SU-DHL-6 (cell line): ENCODE measurements around the gene C18orf54.

Experiments
- H2AFZ ChIP-seq: fragments of 200-600 bp; sonication (generic); 2 replicates; pipeline ENCODE4 v1.6.1; 2014; ENCODE audit warnings: low read depth, mild to moderate bottlenecking, moderate library complexity, mixed read lengths, antibody characterized with exemption, low read length; ENCODE audit not compliant: severe bottlenecking
- H3F3A ChIP-seq: fragments of 200-600 bp; shearing (Covaris generic); 2 replicates; pipeline ENCODE4 v1.6.0; 2016; ENCODE audit warnings: antibody characterized with exemption, mild to moderate bottlenecking; ENCODE audit not compliant: insufficient read depth
- H3K27ac ChIP-seq: fragments of 200-600 bp; sonication (generic); 2 replicates; pipeline ENCODE4 v1.5.1; 2016; ENCODE audit warnings: low read depth, mild to moderate bottlenecking, low read length, moderate library complexity, mixed read lengths
- H3K27me3 ChIP-seq: fragments of 200-600 bp; sonication (generic), shearing (Covaris generic); 2 replicates; pipeline ENCODE4 v1.6.0; 2014; ENCODE audit warnings: mild to moderate bottlenecking, low read length
- H3K36me3 ChIP-seq: fragments of 200-600 bp; sonication (generic); 2 replicates; pipeline ENCODE4 v1.6.1; 2014; ENCODE audit warnings: mild to moderate bottlenecking, low read length, mixed read lengths
- H3K4me2 ChIP-seq: fragments of 300-600, 200-600 bp; shearing (Covaris generic), sonication (generic); 2 replicates; pipeline ENCODE4 v1.6.0; 2014; ENCODE audit warnings: low read length, low read depth, mild to moderate bottlenecking; ENCODE audit not compliant: poor library complexity, severe bottlenecking
- H3K4me3 ChIP-seq: fragments of 200-600 bp; sonication (generic); 2 replicates; pipeline ENCODE4 v1.5.1; 2014; ENCODE audit warnings: antibody characterized with exemption, low read length, mild to moderate bottlenecking, mixed read lengths; ENCODE audit not compliant: insufficient read depth, poor library complexity, severe bottlenecking
- H3K79me2 ChIP-seq: fragments of 200-600 bp; sonication (generic); 2 replicates; pipeline ENCODE4 v1.6.1; 2014; ENCODE audit warnings: mild to moderate bottlenecking, low read length, moderate library complexity; ENCODE audit not compliant: insufficient read depth
- H3K9ac ChIP-seq: fragments of 200-600 bp; sonication (generic); 2 replicates; pipeline ENCODE4 v1.7.0; 2014; ENCODE audit warnings: mild to moderate bottlenecking, low read length
- H3K9me2 ChIP-seq: fragments of 200-600 bp; sonication (generic); replicated peaks from 2 replicates; pipeline ENCODE4 v1.6.1; 2014; ENCODE audit warnings: low read length; ENCODE audit not compliant: insufficient read depth
- H3K9me3 ChIP-seq: fragments of 200-600 bp; sonication (generic); 2 replicates; pipeline ENCODE4 v1.6.1; 2014; ENCODE audit warnings: low read length, mixed read lengths; ENCODE audit not compliant: insufficient read depth
- H4K20me1 ChIP-seq: fragments of 200-600 bp; sonication (generic); 2 replicates; pipeline ENCODE4 v1.6.1; 2014; ENCODE audit warnings: low read depth, mild to moderate bottlenecking, antibody characterized with exemption, low read length, moderate library complexity, mixed read lengths
- CTCF ChIP-seq: fragments of 200-600 bp; sonication (generic); IDR thresholded peaks from one replicate; pipeline ENCODE4 v1.5.1; 2017; ENCODE audit warnings: antibody characterized with exemption, mild to moderate bottlenecking, low read length, moderate library complexity; ENCODE audit not compliant: insufficient read depth, poor library complexity, severe bottlenecking
- EZH2phosphoT487 ChIP-seq: fragments of 200-600 bp; sonication (generic), shearing (Covaris generic); conservative IDR thresholded peaks from 2 replicates; pipeline ENCODE4 v1.6.1; 2018; ENCODE audit warnings: mild to moderate bottlenecking, antibody characterized with exemption, low read length, moderate library complexity, mixed read lengths

The C18orf54 gene

DNA sequence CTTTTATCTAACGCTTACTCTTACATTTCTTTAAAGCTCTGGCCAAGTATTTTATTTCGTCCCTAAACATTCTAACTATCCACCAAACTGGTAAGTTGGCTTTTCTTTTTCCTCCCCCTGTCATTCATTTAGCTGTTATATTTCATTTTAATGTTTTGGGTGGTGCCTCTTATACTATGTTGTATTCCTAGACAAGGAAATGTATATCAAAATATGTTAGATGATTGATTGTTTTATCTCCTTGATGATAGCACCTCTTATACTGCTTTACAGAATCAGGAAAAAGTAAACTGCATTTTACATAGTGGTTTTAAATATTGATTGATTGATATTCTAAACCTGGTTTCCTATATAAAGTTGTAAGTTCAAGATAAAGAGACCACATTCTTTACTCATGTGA, 23.9 kb downstream of the C18orf54 start:
- Histone ChIP-seq H3K27ac (no peak overlapping the region), H3K9me2 (no peaks in the 10 kb centered on the region), H2AFZ (no peak overlapping the region), H3K9me3 (no peaks in the 10 kb centered on the region), H3K79me2 (no peaks in the 10 kb centered on the region), H3K4me3 (no peak overlapping the region), H3F3A (no peaks in the 10 kb centered on the region), H3K4me2 (no peak overlapping the region), H3K9ac (no peak overlapping the region), H3K27me3 (no peaks in the 10 kb centered on the region), H4K20me1 (no peaks in the 10 kb centered on the region), H3K36me3 (peaks cover 18% of the 10 kb centered on the region; the same call in 1 of the 2 replicates)
- TF ChIP-seq EZH2phosphoT487, result no peak
- no peak for TF ChIP-seq CTCF

DNA sequence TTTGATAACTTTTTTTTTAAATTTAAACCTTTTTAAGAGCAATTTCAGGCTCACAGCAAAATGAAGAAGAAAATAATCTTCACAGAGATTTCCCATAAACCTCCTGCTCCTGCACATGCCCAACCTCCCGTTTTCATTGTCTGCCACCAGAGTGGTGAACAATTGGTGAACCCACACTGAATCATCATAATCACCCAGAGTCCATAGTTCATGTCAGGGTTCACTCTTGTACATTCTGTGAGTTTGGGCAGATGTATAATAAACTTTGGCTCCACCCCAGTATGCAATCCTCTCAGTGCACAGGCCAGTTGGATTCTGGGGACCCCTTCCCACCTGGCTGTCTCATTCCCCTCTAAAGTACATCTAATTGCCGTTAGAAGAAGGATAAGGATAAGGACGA, 24.4 kb downstream of the C18orf54 start:
- Histone ChIP-seq H3F3A (no peaks in the 10 kb centered on the region), H3K27ac (no peak overlapping the region), H3K36me3 (peaks cover 18% of the 10 kb centered on the region; the same call in 1 of the 2 replicates), H3K9me3 (no peaks in the 10 kb centered on the region), H3K27me3 (no peaks in the 10 kb centered on the region), H3K79me2 (no peaks in the 10 kb centered on the region), H3K9me2 (no peaks in the 10 kb centered on the region), H3K4me3 (no peak overlapping the region), H3K9ac (no peak overlapping the region), H2AFZ (no peak overlapping the region), H4K20me1 (no peaks in the 10 kb centered on the region), H3K4me2 (no peak overlapping the region)
- TF ChIP-seq CTCF (no peak), EZH2phosphoT487 (no peak)

GRCh38 chr18:54382733-54383252, 25.1 kb downstream of the C18orf54 start:
- no peak for TF ChIP-seq CTCF
- TF ChIP-seq EZH2phosphoT487, result no peak
- H4K20me1 ChIP-seq, result no peaks in the 10 kb centered on the region
- H3K9me2 ChIP-seq, result no peaks in the 10 kb centered on the region
- no peak overlapping the region for H2AFZ ChIP-seq
- no peak overlapping the region for H3K4me3 ChIP-seq
- H3K36me3 ChIP-seq, result peaks cover 12% of the 10 kb centered on the region; the same call in 1 of the 2 replicates
- no peaks in the 10 kb centered on the region for H3F3A ChIP-seq
- H3K9ac ChIP-seq, result no peak overlapping the region
- no peaks in the 10 kb centered on the region for H3K79me2 ChIP-seq
- H3K4me2 ChIP-seq, result no peak overlapping the region
- H3K27ac ChIP-seq, result no peak overlapping the region
- no peaks in the 10 kb centered on the region for H3K9me3 ChIP-seq
- no peaks in the 10 kb centered on the region for H3K27me3 ChIP-seq
